GM18511 (cell line): Measurements from ENCODE around the gene CERS3.

Experiments
- ATAC-seq: cut with Tn5 transposase; IDR thresholded peaks from one replicate; pipeline ENCODE4 v1.9.1; 2021; ENCODE audit warnings: mild to moderate bottlenecking, moderate library complexity; ENCODE audit not compliant: unreplicated experiment

CERS3 gene

GRCh38 chr15:100385300-100386050, 143.3 kb downstream of the CERS3 start:
- no peak for ATAC-seq

- ATAC-seq: no peak
These were observed 144.7 kb downstream of the CERS3 start for GRCh38 chr15:100384108-100384410.

- ATAC-seq: no peak
These were observed 145.2 kb downstream of the CERS3 start for GRCh38 chr15:100383302-100384107.

- ATAC-seq: no peak
These were observed 154.8 kb downstream of the CERS3 start for GRCh38 chr15:100373942-100374341.

- ATAC-seq: no peak
These were observed 155.4 kb downstream of the CERS3 start for GRCh38 chr15:100373120-100373896.

GRCh38 chr15:100372739-100373119, 156.0 kb downstream of the CERS3 start:
- no peak for ATAC-seq

- no peak for ATAC-seq
These were observed 173.4 kb downstream of the CERS3 start for GRCh38 chr15:100355342-100355741.

- ATAC-seq: no peak
These were observed 175.3 kb downstream of the CERS3 start for GRCh38 chr15:100353449-100353848.

- no peak for ATAC-seq
These were observed 178.1 kb downstream of the CERS3 start for GRCh38 chr15:100350434-100351226.
